CD4-positive, CD25-positive, alpha-beta regulatory T cell (primary cell): ENCODE results near the gene RNF113B. TPM values are rescaled to one million over a fixed set of nuclear protein-coding genes. Genes with fewer than 3 reads are reported as not detected.

Experiments
- ATAC-seq, 2 donors: fragments of 150-1000 bp; cut with Tn5 transposase; one replicate each; pipeline ENCODE4 v1.10.0; 2021; ENCODE audit warnings: low read depth in 2 of 2, moderate number of reproducible peaks in 2 of 2, moderate library complexity in 1 of 2
- DNase-seq, 3 donors: peaks; one replicate each; pipeline versions ENCODE4 v3.0.0 to v3.0.0-alpha.2; 2012 to 2022; ENCODE audit warnings: mixed read lengths in 1 of 3
- H3K27ac ChIP-seq: one replicate; pipeline ENCODE4 v1.7.0; 2013; ENCODE audit warnings: mild to moderate bottlenecking, low read length; ENCODE audit not compliant: insufficient read depth, poor library complexity, severe bottlenecking
- H3K27me3 ChIP-seq: one replicate; pipeline ENCODE4 v1.7.0; 2013; ENCODE audit warnings: low read length; ENCODE audit not compliant: control insufficient read depth, insufficient read depth
- H3K36me3 ChIP-seq: one replicate; pipeline ENCODE4 v1.7.0; 2013; ENCODE audit warnings: mild to moderate bottlenecking, low read length, moderate library complexity; ENCODE audit not compliant: control insufficient read depth, insufficient read depth
- H3K4me1 ChIP-seq: 2 replicates; pipeline ENCODE4 v1.7.0; 2013; ENCODE audit warnings: mild to moderate bottlenecking, low read length; ENCODE audit not compliant: insufficient read depth, control insufficient read depth, poor library complexity, severe bottlenecking
- H3K4me3 ChIP-seq: one replicate; pipeline ENCODE4 v1.7.0; 2013; ENCODE audit warnings: low read depth, mild to moderate bottlenecking, low read length, moderate library complexity
- H3K9me3 ChIP-seq, 2 experiments: 1 replicate in 1 of 2; 2 replicates in 1 of 2; pipeline ENCODE4 v1.7.0; 2013; ENCODE audit warnings: low read length in 2 of 2, mild to moderate bottlenecking in 1 of 2, moderate library complexity in 1 of 2; ENCODE audit not compliant: control insufficient read depth in 2 of 2
- H3K27ac Mint-ChIP-seq, 3 donors: one replicate each; pipeline ENCODE4 v1.8.0; 2020 to 2022; ENCODE audit warnings: mild to moderate bottlenecking in 3 of 3, mixed read lengths in 3 of 3, moderate library complexity in 2 of 3
- H3K27me3 Mint-ChIP-seq: one replicate; pipeline ENCODE4 v1.8.0; 2022; ENCODE audit warnings: mild to moderate bottlenecking, mixed read lengths
- H3K36me3 Mint-ChIP-seq: one replicate; pipeline ENCODE4 v1.8.0; 2020; ENCODE audit warnings: mixed read lengths
- H3K4me1 Mint-ChIP-seq, 4 donors: one replicate each; pipeline ENCODE4 v1.8.0; 2020 to 2022; ENCODE audit warnings: mixed read lengths in 4 of 4, mild to moderate bottlenecking in 1 of 4
- H3K4me3 Mint-ChIP-seq, 4 donors: one replicate each; pipeline ENCODE4 v1.8.0; 2020 to 2022; ENCODE audit warnings: mild to moderate bottlenecking in 4 of 4, mixed read lengths in 4 of 4, moderate library complexity in 3 of 4
- H3K9me3 Mint-ChIP-seq, 7 donors: one replicate each; pipeline ENCODE4 v1.8.0; 2020 to 2022; ENCODE audit warnings: mixed read lengths in 7 of 7, mild to moderate bottlenecking in 3 of 7, moderate library complexity in 2 of 7
- polyA plus RNA-seq, 4 donors: library from polyadenylated mRNA; unstranded; fragments of 300-500 nt; fragmentation: Illumina TruSeq; gene quantifications; one replicate each; pipeline ENCODE4 v1.2.3, GENCODE V29; 2021
- total RNA-seq: library from RNA; stranded (reverse); gene quantifications from one replicate; pipeline ENCODE4 v1.2.3, GENCODE V29; 2022

The RNF113B gene
- total and polyA plus RNA-seq, 5 donors from 2014 or later, result not detected

GRCh38 chr13:98182153-98182552 is 5.1 kb upstream of the RNF113B start:
- no peaks in the 10 kb centered on the region for H3K4me1 Mint-ChIP-seq
- DNase-seq (no peak), ATAC-seq (no peak)
- no peak overlapping the region for H3K27ac ChIP-seq
- H3K36me3 Mint-ChIP-seq, result no peaks in the 10 kb centered on the region
- H3K27me3 ChIP-seq, result no peaks in the 10 kb centered on the region
- no peaks in the 10 kb centered on the region for H3K36me3 ChIP-seq
- no peak overlapping the region for H3K27ac Mint-ChIP-seq
- H3K27me3 Mint-ChIP-seq, result no peaks in the 10 kb centered on the region
- no peak overlapping the region for H3K4me3 ChIP-seq
- H3K4me1 ChIP-seq, result no peaks in the 10 kb centered on the region
- no peak overlapping the region for H3K4me3 Mint-ChIP-seq
- H3K9me3 ChIP-seq, result no peaks in the 10 kb centered on the region
- H3K9me3 Mint-ChIP-seq, result peaks cover 0 to 2% (median 0%) of the 10 kb centered on the region in 7 donors

- H3K36me3 Mint-ChIP-seq, result no peaks in the 10 kb centered on the region
- H3K27me3 Mint-ChIP-seq, result no peaks in the 10 kb centered on the region
- Histone ChIP-seq H3K27me3 (no peaks in the 10 kb centered on the region), H3K36me3 (no peaks in the 10 kb centered on the region), H3K4me1 (no peaks in the 10 kb centered on the region), H3K27ac (no peak overlapping the region), H3K9me3 (no peaks in the 10 kb centered on the region), H3K4me3 (no peak overlapping the region)
- no peak overlapping the region for H3K27ac Mint-ChIP-seq
- no peak for ATAC-seq
- H3K9me3 Mint-ChIP-seq, result peaks cover 0 to 2% (median 0%) of the 10 kb centered on the region in 7 donors
- no peak overlapping the region for H3K4me3 Mint-ChIP-seq
- DNase-seq, result no peak
- no peaks in the 10 kb centered on the region for H3K4me1 Mint-ChIP-seq
Observed at GRCh38 chr13:98181111-98181815, 4.2 kb upstream of the RNF113B start.

GRCh38 chr13:98180092-98180491 is 3.0 kb upstream of the RNF113B start:
- DNase-seq (no peak), ATAC-seq (no peak)
- no peaks in the 10 kb centered on the region for H3K27me3 ChIP-seq
- H3K27ac Mint-ChIP-seq, result no peak overlapping the region
- H3K4me1 ChIP-seq, result no peaks in the 10 kb centered on the region
- no peaks in the 10 kb centered on the region for H3K36me3 ChIP-seq
- H3K9me3 ChIP-seq, result no peaks in the 10 kb centered on the region
- no peaks in the 10 kb centered on the region for H3K36me3 Mint-ChIP-seq
- H3K4me3 ChIP-seq, result no peak overlapping the region
- no peak overlapping the region for H3K4me3 Mint-ChIP-seq
- H3K4me1 Mint-ChIP-seq, result no peaks in the 10 kb centered on the region
- H3K27ac ChIP-seq, result no peak overlapping the region
- peaks cover 0 to 2% (median 0%) of the 10 kb centered on the region in 7 donors for H3K9me3 Mint-ChIP-seq
- no peaks in the 10 kb centered on the region for H3K27me3 Mint-ChIP-seq

- no peaks in the 10 kb centered on the region for H3K36me3 Mint-ChIP-seq
- Histone ChIP-seq H3K27ac (no peak overlapping the region), H3K9me3 (no peaks in the 10 kb centered on the region), H3K4me1 (no peaks in the 10 kb centered on the region), H3K4me3 (no peak overlapping the region), H3K27me3 (no peaks in the 10 kb centered on the region), H3K36me3 (no peaks in the 10 kb centered on the region)
- no peaks in the 10 kb centered on the region for H3K4me1 Mint-ChIP-seq
- H3K4me3 Mint-ChIP-seq, result no peak overlapping the region
- DNase-seq (no peak), ATAC-seq (no peak)
- H3K9me3 Mint-ChIP-seq, result peaks cover 0 to 2% (median 0%) of the 10 kb centered on the region in 7 donors
- no peak overlapping the region for H3K27ac Mint-ChIP-seq
- H3K27me3 Mint-ChIP-seq, result peaks cover 12% of the 10 kb centered on the region
Observed at GRCh38 chr13:98175823-98176222, 1.2 kb downstream of the RNF113B start.

- Mint-ChIP-seq H3K27ac (no peak overlapping the region), H3K27me3 (peaks cover 12% of the 10 kb centered on the region), H3K9me3 (no peaks in the 10 kb centered on the region), H3K4me1 (no peaks in the 10 kb centered on the region), H3K4me3 (no peak overlapping the region), H3K36me3 (no peaks in the 10 kb centered on the region)
- DNase-seq (no peak), ATAC-seq (no peak)
- H3K9me3 ChIP-seq, result no peaks in the 10 kb centered on the region
- H3K27ac ChIP-seq, result no peak overlapping the region
- no peaks in the 10 kb centered on the region for H3K36me3 ChIP-seq
- no peaks in the 10 kb centered on the region for H3K27me3 ChIP-seq
- H3K4me3 ChIP-seq, result no peak overlapping the region
- H3K4me1 ChIP-seq, result no peaks in the 10 kb centered on the region
Observed at GRCh38 chr13:98175043-98175442, 2.0 kb downstream of the RNF113B start.

GRCh38 chr13:98174307-98174706 is 2.8 kb downstream of the RNF113B start:
- Histone ChIP-seq H3K9me3 (no peaks in the 10 kb centered on the region), H3K4me3 (no peak overlapping the region), H3K36me3 (no peaks in the 10 kb centered on the region), H3K27ac (no peak overlapping the region), H3K4me1 (no peaks in the 10 kb centered on the region), H3K27me3 (no peaks in the 10 kb centered on the region)
- DNase-seq (no peak), ATAC-seq (no peak)
- H3K4me1 Mint-ChIP-seq, result no peaks in the 10 kb centered on the region
- no peak overlapping the region for H3K27ac Mint-ChIP-seq
- H3K27me3 Mint-ChIP-seq, result peaks cover 12% of the 10 kb centered on the region
- no peaks in the 10 kb centered on the region for H3K36me3 Mint-ChIP-seq
- H3K4me3 Mint-ChIP-seq, result no peak overlapping the region
- H3K9me3 Mint-ChIP-seq, result no peaks in the 10 kb centered on the region

- Histone ChIP-seq H3K9me3 (no peaks in the 10 kb centered on the region), H3K4me1 (no peaks in the 10 kb centered on the region), H3K4me3 (no peak overlapping the region), H3K27me3 (no peaks in the 10 kb centered on the region), H3K27ac (no peak overlapping the region), H3K36me3 (no peaks in the 10 kb centered on the region)
- ATAC-seq (no peak), DNase-seq (no peak)
- H3K4me1 Mint-ChIP-seq, result no peaks in the 10 kb centered on the region
- no peak overlapping the region for H3K27ac Mint-ChIP-seq
- no peaks in the 10 kb centered on the region for H3K9me3 Mint-ChIP-seq
- H3K4me3 Mint-ChIP-seq, result no peak overlapping the region
- no peaks in the 10 kb centered on the region for H3K36me3 Mint-ChIP-seq
- H3K27me3 Mint-ChIP-seq, result peaks cover 12% of the 10 kb centered on the region
Observed at GRCh38 chr13:98173431-98174152, 3.5 kb downstream of the RNF113B start.
